HG02571 (cell line): ENCODE data around the gene SLC9A4.
A peak's percentile ranks its signal among the peaks of the same experiment; 100 is the strongest.

ENCODE experiments used
- ATAC-seq: cut with Tn5 transposase; IDR thresholded peaks from one replicate; pipeline ENCODE4 v1.9.1; 2021; ENCODE audit warnings: mild to moderate bottlenecking, moderate library complexity; ENCODE audit not compliant: unreplicated experiment

Gene SLC9A4

DNA sequence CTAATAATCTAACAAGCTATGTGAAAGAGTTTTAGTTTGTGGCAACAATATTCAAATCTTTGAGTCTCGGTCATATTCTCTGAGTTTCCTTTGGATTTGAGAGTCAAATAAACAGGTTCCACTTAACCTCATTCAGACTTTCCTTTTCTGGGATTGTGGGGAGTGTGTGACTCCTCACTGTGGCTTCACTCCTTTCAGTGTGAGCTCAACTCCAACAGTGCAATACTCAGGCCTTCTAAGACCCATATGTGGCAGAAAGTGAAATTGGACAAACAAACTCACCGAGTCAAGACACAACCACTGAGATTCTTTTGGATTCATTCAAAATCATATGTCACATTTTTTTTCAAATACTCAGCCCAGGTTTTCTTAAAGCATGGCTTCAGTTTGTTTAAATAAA is 25.4 kb downstream of the SLC9A4 start:
- no peak for ATAC-seq

DNA sequence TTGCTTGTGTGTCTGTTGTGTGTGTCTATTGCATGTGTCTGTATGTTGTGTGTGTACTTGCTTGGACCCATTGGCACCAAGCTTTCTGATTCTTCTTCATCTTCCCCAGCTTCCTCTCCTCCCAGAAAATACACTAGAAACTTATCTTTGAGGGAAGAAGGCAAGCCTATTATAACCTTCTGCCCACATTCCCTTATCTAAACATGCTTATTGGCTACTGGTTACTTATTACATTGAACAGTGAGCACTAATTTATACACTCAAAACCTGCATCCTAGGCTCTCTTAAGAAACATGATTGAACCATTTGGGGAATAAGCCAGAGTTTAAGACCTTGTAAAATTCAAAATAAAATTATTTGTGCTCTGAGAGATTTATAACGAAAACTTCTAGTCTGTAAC is 26.5 kb downstream of the SLC9A4 start:
- no peak for ATAC-seq

DNA sequence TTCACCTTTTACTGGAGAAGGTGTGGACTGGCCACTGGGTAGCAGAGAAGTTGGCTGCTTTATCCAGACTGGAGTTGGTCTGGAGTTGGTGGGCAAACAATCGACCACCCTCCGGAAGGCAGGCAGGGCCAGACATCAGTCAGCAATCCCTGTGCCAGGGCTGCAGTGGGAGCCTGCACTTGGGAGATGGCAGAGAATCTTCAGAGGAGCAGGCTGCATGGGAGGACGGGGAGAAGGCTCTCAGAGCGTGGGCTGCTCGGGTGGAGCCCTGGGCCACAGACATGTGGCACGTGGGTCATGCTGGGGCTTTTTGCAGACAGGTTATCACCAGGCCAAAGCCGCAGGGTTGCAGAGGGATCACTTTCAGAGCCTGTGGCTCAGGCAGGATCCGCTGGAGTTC is 29.6 kb downstream of the SLC9A4 start:
- no peak for ATAC-seq

DNA sequence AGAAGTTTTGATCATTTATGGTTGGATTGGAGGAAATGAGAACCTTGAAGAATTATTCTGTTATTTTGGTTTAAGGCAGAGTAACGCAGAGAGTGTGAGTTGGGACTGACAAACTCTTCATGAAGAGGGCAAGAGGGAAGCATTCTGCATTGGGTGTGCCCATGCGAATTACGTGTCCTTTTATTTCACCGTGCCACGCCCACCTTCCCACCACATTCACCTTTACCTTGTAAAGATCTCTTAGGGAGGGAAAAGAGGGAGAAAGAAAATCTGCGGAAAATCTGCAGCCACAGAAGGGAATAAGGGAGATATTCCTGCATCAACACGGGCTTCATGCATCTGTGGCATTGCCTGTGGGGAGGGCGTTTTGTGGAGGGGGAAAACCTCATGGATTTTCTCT is 31.8 kb downstream of the SLC9A4 start:
- ATAC-seq, result no peak

DNA sequence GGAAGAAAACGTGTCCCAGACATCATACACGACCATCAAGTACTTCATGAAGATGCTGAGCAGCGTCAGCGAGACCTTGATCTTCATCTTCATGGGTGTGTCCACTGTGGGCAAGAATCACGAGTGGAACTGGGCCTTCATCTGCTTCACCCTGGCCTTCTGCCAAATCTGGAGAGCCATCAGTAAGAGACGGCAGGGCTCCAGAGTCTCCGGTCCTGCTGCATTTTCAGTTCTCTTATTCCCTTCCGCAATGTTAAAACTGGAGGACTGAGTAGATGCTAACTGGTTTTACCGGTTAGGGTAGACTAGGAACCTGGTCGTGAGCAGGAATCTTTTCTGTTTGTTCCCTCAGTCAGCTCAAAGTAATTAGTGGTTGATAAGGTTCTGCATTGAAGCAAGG is 32.3 kb downstream of the SLC9A4 start:
- ATAC-seq, result no peak

DNA sequence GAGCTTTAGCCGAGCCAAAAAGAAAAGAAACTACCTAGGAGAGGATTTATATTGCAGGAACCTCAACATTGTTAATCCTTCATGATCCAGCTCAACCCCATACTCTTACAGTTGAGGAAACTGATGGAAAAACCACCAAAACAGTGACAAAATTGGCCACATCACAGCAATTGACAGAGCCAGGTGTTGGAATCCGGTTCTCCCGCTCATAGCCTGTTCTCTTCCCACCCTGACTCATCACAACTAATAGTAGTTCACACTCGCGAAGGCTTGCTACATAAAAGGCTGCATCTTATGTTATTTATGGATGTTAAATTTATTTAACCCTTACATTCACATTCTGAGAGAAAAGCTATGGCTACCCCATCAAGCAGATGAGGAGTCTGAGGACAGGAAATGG is 33.7 kb downstream of the SLC9A4 start:
- no peak for ATAC-seq

DNA sequence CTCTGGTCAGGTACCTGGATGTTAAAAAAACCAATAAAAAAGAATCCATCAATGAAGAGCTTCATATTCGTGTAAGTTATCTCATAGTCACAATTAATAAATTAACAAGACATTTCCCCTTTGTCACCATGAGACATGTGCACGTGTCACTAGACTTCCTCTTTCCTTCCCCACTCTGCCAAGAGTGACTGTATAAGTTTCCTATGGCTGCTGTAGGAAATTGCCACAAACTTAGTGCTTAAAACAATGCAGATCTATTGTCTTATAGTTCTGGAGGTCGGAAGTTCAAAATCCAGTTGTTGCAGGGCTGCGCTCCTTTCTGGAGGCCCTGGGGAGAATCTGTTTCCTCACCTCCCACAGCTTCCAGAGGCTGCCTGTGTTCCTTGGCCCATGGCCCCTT is 35.8 kb downstream of the SLC9A4 start:
- ATAC-seq, result no peak

DNA sequence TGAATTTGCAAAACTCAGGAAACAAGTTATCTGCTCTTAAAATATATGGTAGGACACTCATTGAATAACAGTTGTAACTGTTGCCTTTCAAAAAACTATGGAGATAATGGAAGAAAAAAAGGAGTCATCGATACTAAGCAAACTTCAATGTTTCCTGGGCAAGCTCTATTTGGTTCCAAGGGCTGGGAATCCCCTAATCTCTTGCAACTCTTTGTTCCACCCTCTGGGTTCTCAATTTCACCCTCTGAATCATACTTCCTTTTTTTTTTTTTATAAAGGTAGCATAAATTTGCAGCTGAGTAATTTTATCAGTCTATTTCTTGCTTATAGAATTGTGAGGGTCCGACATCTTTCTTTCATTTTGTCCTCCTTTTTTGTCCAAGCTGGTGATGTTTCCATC is 36.7 kb downstream of the SLC9A4 start:
- no peak for ATAC-seq

DNA sequence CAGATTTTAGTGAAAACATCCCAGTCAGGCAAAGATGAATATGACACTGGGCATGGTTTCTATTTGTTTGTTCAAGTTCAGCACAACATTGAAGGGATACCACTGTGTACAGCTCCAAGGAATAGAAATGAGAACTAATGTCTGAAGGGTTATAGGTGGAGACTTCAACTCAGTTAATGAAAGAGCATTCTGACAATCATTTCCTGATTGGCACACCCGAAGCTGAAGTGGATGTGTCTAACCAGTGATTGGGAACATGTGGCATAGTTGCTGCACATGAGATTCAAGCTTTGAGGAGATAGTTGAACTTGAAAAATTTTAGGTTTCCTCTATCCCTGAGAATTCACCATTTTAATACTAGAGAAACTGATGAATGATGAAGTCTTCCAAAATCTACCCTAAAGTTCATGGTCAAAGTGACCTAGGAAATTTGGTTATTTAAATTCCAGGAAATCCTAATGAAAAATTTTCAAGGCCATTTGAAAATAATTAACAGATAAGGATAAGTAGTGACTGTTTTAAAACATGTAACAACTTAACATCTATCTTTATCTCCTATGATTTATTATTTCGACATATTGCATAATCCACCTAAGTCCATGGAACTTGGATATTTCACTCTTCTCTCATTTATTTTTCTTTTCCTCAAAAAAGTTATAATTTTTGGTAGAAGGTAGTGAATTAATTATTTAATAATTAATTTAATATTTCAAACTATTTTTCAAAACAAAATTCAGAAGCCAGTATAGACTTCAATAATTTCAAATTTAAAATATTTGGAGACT is 38.0 kb downstream of the SLC9A4 start:
- no peak for ATAC-seq

DNA sequence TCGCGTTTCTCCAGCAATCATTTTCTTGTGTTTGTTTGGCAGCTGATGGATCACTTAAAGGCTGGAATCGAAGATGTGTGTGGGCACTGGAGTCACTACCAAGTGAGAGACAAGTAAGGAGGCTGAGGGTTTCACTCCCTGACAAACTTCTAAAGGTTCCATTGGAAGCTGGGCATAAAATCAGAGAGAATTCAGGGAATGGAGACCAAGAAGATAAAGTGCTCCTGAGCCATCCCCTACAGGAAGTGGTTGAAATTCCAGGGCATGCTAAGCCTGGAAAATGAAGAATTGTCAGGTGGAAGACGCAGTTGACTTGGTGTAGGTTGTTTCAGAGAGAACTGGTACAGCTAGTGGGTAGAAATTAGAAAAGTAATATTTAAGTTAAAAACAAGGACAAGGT is 39.1 kb downstream of the SLC9A4 start:
- ATAC-seq, result no peak

DNA sequence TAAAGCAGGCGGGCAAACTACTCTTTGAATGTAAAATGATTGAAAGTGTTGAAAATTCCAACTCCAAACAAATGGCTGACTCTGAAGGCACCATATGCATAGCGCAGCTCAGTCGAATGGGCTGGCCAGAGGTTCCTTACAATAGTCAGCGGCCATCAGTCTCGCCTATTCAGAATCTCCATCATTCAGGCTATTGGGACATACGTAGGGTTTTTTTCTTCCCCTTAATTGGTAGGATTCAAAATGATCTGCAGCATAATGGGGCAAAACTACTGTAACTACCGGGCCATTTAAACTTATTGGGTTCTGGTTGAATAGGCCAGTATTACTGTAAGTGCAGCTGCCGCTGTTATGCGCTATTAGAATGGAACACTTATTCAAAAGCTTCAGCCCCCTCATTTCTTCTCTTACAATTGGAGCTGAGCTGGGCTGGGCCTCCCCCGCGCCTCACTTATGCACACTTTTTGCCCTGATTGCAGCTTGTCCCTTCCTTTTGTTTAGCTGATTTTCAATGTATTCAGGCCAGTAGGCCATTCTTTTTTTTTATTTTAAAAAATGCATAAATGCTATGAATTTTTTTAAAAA is 40.4 kb downstream of the SLC9A4 start:
- no peak for ATAC-seq

DNA sequence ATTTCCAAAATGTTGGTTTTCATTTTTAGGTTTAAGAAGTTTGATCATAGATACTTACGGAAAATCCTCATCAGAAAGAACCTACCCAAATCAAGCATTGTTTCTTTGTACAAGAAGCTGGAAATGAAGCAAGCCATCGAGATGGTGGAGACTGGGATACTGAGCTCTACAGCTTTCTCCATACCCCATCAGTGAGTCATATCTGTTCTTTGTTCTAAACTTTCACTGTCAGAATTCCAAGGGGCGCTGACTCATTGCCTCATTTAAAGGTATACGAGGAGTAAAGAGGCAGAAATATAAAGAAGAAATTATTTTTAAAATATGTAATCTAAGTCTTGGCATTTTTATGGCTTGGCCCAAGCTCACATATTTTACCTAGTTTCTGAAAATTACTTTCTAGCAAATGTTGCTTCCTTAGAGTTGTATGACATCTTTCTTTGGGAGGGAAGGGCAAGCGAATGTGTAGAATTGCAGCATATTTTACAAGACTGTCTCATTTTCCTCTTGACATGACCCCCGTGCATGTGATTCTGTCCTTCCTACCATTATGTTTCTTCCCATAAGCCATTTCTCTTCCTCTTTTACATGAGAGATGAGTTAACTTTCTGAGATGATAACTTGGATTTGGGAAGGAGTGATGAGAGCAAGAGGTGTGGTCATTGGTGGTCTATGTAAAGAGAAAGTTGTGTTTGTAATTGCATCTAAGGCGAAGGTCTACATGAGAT is 41.2 kb downstream of the SLC9A4 start:
- no peak for ATAC-seq

DNA sequence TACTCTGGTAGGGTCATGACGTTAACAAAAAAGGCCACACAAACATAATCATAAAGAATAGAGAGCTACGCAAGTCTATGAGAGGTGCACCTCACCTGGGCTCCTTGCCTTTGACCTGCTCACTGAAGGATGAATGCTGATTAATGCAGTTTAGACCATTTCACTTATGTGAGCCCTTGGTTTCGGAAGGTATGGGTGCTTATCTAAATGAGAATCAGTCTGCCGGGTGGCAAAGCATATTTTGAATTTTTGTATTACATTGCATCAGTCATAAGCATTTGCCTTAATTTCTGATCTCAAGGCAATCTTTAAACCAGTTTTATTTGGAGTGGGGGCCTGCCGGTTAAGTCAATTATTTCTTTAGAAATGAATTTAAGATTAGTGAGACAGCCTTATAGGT is 42.8 kb downstream of the SLC9A4 start:
- ATAC-seq, result no peak

DNA sequence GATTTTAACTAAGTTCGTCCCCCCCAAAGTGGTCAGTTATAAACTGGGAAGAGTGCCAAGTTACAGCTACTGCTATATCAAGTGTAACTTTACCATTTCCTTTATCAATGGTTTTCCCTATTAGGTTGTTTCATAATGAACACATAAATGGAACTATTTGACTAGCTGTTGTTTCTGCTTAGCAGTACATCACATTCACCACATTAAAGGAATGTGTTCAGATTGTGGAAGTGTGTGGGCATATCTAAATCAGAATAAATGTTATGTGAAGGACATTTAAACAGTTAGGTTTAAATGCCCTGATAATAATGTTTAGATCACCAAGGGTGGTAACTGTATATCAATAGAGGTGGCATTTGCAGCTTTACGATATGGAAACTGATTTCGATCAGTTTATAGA is 45.1 kb downstream of the SLC9A4 start:
- ATAC-seq, result no peak

DNA sequence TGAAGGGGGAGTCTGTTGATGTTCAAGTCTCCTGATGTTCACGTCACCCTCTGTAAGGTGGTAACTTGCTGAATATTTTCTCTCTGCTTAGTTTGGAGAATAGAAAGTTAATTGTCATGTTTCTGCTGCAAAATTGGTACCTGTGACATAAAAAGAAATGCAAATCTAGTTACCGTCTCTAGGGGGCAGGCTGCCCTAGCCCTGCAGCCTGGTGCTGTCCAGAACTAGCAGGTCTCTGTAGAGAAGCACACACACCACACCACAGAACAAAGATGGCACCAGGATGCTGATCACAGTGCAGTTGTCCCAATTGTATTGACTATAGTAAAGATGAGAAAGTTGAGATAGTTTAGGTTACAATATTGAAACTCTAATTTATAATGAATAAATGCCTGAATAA is 47.0 kb downstream of the SLC9A4 start:
- peak; percentile 58 for ATAC-seq

DNA sequence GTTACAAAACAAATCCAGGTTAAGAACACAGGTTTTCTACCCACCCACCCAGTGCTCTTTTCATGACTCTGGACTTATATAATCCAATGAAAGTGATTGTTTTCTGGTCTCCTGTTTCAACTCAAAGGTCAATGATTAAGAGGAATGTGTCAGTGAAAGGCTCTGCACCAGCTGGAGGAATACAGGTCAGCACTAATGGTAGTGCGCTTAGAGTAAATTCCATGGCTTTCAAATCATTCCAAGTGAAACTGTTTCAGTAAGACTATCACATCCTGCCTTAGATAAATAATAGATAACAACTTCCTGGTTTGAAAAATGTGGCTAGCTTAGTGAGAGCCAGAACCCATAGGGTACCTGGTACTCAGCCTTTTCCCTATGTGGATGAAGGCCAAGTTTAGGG is 47.8 kb downstream of the SLC9A4 start:
- ATAC-seq, result no peak

DNA sequence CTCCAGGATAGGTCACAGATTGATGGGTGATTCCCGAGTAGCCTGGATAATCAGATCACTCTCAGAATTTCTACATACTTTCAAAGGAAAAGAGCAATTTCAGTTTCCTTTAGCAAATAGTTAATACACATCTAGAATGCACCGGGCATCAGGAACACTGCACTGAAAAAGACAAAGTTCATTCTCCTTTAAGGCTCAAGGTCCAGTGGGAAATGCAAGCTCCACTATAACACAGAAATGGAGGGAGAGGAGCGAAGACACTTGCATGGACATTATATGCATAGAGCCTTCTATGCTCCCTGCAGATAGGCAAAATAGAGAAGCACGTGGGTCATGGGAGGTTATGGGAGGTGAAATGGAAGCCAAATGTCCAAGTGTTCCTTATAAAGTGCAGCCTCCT is 49.1 kb downstream of the SLC9A4 start:
- ATAC-seq, result no peak

DNA sequence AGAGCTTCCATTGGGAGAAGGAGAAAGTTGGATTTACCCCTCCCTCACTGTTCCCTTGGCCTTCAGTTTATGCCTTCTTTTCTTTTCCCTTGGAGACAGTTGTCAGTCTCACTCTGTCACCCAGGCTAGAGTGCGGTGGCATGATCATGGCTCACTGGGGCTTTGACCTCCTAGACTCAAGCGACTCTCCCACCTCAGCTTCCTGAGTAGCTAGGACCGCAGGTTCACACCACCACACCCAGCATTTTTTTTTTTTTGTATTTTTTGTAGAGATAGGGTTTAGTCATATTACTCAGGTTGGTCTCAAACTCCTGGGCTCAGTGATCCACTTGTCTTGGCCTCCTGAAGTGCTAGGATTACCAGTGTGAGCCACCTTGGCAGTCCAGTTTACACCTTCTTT is 49.9 kb downstream of the SLC9A4 start:
- no peak for ATAC-seq

DNA sequence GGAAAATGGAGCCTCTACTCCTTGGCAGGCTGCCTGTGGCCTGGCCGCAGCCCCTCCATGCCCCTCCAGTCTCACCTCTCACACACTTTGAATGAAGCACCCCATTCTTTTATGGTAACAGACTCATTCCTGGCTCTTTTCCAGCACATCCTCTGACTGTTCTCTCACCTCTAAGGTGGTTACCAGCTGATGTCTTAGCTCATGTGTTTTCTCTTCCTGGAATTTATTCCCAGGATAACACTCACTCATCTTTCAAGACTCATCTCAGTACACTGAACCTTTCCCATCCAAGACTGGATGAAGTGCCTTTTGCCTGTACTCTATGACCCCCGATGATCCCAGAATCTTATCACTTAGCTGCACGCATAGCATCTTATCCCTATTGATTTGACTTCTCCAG is 50.6 kb downstream of the SLC9A4 start:
- ATAC-seq, result no peak

DNA sequence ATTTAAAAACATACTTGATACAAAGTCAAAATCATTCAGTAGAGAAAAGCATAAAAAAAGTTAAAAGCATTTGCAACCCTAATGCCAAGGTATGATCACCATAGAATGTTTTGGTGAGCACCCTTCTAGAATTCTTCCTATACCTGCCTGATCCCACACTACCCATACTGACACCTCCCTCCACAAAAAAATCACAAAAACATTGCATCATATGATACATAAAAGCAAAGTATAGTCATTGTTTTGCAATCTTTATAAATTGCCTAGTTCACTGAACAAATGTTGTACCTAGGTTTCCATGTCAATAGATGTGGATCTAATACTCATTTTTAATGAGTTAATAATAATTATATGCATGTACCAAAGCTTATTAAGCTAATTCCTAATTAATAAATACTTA is 54.1 kb downstream of the SLC9A4 start:
- no peak for ATAC-seq

DNA sequence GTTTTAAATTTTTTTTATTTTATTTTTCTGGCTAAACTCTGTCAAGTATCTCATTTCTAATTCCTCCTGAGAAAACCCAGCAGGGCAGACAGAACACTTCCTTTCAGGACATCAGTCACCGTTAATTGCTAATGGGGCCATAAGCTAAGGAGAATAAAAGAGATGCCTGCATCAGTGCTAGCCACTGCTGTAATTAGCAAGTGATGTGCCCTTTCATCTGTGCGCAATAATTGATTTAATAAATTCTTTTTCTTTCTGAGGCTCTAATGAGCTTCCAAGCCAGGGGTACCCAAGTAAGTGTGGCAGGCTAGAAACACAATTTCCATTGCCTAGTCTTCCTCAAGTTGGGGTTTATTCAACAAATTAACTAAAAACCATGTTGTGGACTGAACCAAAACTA is 65.5 kb downstream of the SLC9A4 start:
- no peak for ATAC-seq

DNA sequence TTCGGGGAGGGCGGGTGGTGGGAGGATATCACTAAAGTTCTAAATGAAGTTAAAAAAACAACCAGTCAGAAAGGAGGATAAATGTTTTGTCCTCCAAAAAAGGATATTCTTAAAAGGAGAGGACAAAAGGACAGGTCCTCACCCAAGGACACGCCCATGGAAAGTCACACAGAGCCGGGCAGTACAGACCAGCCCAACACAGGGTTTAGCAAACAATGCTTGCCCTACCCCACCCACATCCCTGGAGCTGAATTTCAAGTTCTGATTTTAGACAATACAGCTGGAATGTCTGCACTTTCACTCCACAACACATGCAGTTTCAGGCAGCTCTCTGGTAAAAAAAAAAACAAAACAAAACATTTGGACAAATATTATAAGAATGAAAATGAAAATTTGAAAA is 67.9 kb downstream of the SLC9A4 start:
- ATAC-seq, result no peak
